Islet precursor cell (in vitro differentiated cells): ENCODE measurements around the gene OR5K1.

Experiments used
- DNase-seq: peaks from one replicate; pipeline ENCODE4 v3.0.0-alpha.2; 2018

OR5K1 gene

DNA sequence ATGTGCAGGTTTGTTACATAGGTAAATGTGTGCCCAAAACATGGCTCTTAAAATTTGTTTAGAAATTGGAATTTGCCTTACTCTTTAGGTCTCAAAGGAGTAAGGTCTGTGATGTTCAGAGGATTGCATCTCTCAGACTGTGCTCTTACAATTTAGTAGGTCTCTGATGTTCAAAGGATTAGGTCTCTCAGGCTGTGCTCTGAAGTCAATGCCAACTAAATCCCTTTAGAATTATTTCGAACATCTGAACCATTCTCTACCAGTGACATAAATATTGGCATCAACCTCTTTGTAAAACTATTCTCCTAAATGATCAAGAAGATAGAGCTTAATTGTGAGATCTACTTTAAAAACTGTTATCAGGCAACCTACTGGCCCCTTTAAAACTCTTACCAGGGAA, at the start of gene OR5K1:
OR5K1 (plus strand) TSS at position 301 of the 400 bp plus-strand sequence. CDS start 6,376 bp downstream, outside the sequence.
- no peak for DNase-seq

DNA sequence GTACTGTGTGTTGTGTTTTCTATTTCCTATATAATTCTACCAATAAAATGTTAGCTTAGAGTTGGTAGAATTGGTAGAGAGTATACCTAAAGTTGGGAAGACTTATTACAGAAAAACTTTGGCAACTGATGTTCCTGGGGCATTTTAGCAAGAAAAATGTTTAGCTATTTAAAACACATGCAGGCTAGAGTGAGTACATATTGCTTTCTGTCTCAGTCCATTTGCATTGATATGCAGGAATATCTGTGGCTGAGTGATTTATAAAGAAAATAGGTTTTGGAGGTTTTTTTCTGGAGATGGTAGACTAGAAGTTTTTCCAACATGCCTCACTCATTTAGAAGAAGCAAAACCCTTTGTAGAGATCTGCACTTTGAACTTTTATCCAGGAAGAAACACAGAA, 30.4 kb upstream of the OR5K1 start:
- DNase-seq: no peak

DNA sequence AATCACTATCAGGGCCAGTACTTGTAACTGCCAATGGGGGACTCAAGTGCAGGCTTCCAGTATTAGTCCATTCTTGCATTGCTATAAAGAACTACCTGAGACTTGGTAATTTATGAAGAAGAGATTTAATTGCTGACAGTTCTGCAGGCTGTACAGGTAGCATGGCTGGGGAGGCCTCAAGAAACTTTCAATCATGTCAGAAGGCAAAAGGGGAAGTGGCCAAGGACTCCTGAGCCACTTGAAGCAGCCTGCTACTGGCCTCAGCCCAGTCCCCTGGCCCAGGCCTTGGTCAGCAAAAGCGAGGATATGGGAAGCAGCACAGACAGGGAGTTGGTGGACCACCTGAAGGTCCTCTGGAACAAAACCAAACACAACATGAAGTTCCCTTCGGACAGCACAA, 29.2 kb upstream of the OR5K1 start:
- no peak for DNase-seq

DNA sequence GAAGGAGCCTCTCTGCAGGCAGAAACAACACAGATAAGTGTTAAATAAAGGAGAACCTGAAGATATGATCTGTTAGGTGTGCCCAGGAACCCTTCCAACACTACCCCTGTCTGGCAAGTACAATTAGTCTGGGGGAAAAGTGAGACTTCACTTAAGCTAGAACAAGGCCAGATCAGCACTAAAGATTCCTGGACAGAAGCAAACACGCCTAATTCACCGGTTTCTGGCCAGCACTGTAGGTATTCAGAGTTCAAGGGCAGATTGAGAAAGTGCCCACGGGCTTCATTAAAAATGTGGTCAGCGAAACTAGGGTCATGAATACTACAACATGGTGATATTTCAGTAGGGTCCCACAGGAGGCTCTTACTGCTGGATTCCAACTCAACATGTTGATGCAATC, 28.6 kb upstream of the OR5K1 start:
- DNase-seq: no peak

DNA sequence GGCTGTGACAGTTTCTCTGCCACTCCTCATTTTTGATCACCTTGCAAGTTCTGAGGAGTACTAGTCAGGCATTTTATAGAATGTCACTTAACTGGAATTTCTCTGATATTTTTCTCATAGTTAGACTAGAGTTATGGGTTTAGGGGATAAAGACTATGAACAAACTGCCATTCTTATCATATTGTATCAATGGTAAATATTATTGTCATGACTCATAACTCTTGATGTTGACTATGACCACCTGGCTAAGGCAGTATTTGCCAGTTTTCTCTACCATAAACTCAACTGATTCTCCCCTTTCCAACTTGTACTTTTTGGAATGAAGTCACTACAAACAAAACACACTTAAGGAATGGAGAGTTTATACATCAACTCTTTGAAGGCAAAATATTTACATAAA, 22.7 kb upstream of the OR5K1 start:
- no peak for DNase-seq

DNA sequence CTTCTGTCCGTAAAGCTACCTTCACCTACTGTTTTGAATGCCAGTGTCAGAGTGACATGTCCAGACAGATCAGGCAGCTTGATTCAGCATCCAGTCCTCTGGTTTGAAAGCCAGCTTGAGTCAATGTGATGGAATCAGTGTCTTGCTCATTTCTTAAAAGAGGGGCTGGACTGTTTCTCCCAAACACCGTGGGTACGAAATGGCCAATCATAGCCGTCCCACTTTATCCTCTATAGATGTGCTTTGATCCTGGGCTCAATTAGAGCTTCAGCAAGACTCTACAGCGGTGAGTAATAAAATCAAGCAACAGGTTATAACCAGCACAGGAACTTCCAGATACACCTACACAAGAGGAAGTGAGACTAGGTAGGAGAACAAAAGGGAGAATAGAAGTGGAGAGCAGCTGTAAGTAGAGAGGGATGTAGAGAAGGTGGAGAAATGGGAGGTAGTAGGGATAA, 17.0 kb upstream of the OR5K1 start:
- DNase-seq: no peak

DNA sequence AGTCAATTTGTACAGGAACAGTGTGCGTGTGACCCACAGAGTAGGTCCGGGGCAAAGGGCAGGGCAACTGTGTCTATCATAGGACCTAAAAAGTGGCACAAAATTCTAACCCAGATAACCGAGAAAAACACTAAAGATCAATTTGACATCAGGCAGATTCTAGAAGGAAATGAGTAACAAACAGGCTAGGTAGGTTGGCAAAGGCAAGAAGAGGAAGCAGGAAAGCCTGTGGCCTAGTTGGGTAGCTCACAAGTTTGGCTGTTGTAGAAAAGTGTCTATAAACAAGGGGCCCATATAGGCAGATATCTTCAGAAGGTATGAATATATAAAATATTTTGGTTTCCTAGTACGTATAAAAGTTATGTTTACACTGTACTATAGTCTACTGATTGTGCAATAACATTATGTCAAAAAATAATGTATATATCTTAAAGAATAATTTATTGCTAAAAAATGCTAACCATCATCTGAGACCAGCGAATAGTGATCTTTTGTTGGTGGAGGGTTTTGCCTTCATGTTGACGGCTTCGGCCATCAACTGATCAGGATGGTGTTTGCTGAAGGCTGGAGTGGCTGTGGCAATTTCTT, 13.3 kb upstream of the OR5K1 start:
- no peak for DNase-seq

DNA sequence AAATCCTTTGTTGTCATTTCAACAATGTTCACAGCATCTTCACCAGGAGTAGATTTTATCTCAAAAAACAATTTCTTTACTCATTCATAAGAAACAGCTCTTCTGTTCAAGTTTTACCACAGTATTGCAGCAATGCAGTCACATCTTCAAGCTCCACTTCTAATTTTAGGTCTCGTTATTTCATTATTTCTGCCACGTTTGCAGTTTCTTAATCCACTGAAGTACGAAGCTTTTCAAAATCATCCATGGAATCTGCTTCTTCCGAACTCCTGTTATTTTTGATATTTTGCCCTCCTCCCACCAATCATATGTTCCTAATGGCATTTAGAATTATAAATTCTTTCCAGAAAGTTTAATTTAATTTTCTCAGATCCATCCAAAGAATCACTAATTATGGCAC, 12.6 kb upstream of the OR5K1 start:
- no peak for DNase-seq

DNA sequence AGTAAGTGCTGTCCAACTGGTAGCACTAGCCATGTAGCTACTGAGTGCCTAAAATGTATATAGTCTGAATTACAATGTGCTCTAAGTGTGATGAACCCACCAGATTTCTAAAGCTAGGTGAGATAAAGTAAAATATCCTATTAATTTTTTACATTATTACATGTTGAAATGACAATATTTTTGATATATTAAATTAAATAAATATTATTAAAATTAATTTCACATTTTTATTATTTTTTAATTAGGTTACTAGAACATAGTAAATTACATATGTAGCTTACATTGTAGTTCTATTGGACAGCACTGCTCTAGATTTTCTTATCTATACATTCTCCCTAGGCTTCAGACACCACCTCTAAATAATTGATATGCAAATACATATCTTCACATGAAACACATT, 9.2 kb upstream of the OR5K1 start:
- no peak for DNase-seq

DNA sequence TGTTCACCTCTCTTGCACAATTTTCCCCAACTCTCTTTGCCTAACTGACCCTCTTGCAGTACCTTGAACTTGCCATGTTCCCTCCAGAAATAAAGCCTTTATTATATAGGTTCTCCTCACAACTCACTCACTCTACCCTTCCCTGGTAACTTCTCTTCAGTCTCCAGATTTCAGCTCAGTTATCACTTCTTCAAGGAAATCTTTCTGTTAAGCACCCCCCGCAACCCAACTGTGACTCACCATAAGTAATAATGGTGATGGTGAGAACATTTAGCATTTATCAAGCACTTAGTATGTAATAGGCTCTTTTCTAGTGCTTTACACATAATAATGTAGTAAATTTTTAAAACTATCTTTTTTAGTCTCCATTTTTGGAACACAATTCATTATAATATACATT, 8.1 kb upstream of the OR5K1 start:
- no peak for DNase-seq

DNA sequence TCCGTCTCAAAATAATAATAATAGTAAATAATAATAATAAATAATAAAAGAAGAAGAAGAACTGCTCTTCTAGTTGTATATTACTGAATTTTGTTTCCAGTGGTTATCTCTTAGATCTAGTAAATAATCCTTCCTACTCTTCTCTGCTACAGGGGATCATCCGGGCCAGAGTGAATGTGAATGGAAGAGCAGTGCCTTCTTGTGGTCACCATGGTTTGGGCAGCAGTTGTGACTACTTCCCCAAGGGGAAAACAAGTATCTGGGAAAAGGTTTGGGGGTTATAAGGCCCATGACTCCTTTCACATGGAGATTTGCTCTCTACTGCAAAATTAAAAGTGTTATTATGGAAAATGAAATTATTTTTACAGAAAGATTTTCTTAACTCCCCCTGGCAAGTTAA, 5.5 kb upstream of the OR5K1 start:
- no peak for DNase-seq

DNA sequence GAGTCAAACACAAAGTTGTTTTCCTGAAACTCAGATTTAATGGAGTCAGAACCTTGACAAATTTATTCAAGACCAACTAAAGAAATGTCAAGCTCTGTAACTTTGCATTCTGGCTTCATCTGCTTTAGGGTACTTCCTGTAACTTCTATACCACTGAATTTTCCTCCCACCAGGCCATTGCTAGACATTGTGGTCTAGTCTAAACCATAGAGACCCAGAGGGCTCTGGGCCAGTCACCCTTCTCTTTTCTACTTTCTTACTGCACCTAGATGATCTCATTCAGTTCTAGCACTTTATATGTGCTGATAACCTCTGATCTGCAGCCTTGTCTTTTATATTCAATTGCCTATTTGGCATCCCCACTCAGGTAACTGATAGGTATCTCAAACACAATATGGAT, 2.8 kb upstream of the OR5K1 start:
- DNase-seq: no peak

DNA sequence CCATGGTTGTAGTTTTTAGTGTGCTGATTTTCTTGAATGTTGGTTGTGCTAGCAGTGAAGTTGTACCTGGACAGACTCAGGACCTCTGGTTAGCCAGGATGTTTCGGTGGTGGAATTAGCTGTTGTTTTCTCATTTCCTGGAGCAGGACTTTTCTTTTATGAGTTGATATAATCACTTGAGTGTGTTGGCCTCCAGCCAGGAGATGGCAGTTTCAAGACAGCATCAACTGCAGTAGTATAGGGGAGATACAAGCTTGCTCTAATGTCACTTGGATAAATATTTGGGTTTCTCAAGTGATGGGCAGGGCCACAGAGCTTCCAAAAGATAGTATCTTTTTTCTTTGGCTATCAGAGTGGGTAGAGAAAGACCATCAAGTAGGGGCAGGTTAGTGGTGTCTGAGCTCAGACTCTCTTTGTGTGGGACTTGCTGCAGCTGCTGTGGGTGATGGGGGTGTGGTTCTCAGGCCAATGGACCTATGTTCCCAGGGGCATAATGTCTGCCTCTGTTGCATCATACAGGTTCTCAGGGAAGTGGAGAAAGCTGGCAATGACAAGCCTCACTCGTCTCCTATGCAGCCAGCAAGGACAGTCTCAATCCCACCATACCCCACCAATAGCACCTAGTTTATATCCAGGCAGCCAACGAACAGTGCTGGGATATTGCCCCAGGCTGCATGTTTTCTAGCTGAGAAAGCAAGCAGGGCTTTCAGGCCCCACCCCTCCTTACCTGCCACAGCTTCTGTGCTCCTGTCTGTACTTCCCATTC, 19.9 kb downstream of the OR5K1 start:
- DNase-seq: peak; percentile 93

DNA sequence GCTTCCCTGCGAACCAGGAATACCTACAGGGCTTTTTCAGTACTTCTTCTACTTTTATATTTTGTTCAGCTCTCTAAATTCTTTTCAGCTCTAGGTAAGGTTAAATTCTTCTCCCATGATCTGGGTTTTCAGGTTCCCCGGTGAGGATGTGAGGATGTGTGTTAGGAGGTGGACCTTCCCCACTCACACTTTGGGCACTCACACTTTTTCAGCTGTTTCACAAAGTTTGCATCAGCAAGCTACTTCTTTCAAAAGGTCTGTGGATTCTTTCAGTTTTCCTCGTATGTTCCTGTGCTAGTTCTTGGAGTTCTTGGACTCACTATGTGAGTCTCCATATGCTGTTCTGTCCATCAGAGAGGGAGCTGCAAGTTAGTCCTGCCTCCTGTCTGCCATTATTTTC, 20.6 kb downstream of the OR5K1 start:
- DNase-seq: no peak

DNA sequence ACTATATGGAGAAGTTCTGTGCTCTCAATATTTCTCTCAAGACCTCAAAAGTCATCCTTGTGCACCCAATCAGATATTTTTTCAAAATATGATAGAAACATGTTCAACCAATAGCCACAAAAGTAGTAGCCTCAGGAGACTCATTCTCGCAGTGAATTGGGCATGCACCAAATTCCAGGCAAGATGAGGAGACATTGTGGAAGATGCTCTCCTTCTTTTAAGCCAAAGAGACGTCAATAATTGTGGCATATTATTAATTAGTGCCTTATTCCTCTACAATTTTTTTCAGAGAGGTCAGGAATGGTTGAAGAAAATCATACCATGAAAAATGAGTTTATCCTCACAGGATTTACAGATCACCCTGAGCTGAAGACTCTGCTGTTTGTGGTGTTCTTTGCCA, 34.4 kb downstream of the OR5K1 start, which contains the start of gene OR5K2:
OR5K2 (plus strand) TSS at position 301 of the 400 bp plus-strand sequence; CDS start at position 301, 0 bp downstream.
- DNase-seq: no peak

DNA sequence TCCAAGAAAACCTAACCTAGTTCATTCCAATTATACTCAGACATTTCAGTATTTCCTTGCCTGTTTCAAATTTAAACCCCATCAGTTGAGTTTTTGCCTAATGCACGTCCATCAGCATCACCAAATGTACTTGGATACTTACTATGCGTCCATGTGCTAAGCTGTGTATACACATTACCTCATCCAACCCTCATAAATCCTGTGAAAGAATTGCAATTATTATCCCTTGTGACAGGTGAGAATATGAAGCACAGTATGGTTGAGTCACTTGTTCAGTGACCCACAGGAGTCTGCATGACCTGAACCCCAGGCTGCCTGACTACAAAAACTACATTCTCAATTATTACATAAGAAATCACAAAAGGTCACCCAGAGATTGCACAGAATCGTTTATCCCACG, 37.0 kb downstream of the OR5K1 start:
- no peak for DNase-seq

DNA sequence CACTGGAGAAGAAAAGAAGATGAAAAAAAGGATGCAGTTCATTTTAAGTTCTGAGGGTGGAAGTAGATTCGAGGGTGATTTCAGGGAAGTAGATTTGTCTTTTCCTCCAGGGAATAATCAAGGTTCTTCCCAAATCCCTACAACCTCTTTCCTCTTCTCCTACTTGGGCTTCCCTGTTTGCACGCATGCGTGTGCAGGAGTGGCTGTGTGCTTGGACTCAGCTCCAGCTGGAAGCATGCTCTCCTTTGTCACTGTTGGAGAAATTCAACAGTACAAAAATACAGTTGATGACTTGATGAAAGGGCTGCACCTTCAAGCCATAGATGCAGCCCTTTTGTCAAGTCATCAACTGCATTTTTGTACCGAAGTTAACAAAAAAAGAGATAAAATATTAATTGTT, 38.3 kb downstream of the OR5K1 start:
- DNase-seq: no peak

DNA sequence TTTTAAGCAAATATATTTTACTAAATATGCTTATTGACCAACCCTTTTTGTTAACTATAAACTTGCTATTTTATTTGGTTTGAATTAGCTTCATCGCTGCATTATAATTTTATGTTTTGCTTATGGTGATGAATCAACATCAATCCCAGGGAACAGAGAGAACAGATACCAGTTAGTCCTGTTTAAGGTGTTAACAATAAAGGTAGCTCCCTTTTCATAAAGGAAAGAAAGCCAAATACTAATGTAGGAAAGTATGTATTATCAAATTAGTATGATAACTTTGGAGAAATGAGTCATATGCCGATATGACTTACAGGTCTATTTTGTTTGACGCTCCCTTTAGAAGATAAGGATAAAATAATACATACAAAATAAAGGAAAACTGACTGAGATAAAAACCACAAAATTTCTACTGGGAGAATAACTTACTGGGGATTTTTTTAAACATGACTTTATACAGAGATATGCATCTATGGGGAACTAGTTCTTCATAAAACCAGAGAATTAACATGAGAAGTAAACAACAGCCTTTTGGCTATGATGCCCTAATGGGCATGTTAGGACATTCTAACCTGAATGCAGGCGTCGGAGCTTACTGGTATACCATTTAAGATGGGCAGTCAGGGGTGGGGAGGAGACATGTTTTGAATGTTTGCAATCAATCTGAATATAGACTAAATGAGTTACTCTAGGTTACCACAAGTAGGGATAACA, 39.0 kb downstream of the OR5K1 start:
- DNase-seq: no peak

DNA sequence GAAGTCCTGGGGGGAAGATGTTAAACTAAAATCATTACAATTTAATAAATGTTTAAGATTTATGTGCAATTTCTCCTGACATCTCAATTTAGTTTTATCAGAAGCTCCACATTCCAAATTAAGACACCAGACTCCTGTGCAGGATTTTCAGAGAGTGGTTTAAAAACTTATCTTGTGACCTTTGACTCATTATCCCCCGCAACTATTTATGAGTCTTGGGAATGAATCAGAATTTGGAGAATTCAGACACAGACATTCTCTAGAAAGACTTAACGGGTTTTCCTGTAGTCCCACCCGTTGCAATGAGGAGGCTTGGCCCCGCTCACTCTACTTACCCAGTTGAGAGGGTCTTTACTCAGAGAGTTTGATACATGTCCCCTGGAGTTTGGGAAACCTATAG, 41.5 kb downstream of the OR5K1 start:
- DNase-seq: no peak

DNA sequence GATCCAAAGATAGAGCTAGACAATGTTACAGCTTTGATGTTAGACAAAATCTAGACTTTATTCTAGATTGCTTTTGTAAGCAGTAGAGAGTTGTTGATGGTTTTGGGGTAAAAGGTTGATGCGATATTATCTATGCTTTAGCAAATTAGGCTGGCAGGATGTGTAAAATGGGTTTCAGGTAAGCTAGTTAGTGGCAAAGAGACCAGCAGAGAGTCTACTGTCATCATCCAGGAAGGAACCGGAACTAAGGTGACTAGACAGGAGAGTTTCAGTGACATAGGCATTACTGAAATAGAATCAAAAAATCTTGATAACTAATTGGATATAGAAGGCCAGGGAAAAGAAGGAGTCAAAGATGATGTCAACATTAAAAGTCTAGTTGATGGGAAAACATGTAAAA, 45.6 kb downstream of the OR5K1 start:
- DNase-seq: no peak

DNA sequence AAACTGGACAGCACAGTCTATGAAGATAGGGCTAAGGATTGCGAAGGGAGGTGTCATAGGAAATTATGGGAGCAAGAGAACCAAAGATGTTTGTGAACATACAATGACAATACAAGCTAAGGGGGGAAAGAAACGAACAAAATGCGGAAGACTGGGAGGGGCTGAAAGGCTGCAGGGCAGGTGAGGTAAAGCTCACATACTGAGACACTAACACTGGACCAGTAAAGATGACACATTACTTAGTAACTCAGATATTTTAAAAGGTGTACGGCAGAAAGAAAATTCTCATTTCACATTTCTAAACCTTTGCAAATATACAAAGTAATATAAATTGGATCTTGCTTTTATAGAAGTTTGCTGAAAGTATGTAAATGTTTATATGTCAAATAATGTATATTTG, 49.6 kb downstream of the OR5K1 start:
- no peak for DNase-seq

DNA sequence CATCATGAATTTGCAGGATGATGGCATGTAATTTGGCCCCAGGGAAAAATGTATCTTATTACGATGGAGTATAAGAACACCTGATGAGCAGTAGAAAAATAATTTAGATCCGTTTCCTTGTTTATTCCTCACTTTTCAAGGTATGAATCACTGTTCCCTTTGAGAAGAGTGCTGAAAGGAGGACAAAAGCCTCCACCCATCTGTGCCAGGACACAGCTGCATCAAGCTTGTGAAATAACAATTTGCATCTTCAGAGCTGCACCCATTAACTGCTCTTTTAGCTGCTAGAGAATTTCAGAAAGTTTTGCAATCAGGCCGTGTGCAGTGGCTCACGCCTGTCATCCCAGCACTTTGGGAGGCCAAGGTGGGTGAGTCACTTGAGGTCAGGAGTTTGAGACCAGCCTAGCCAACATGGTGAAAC, 50.1 kb downstream of the OR5K1 start:
- DNase-seq: no peak

DNA sequence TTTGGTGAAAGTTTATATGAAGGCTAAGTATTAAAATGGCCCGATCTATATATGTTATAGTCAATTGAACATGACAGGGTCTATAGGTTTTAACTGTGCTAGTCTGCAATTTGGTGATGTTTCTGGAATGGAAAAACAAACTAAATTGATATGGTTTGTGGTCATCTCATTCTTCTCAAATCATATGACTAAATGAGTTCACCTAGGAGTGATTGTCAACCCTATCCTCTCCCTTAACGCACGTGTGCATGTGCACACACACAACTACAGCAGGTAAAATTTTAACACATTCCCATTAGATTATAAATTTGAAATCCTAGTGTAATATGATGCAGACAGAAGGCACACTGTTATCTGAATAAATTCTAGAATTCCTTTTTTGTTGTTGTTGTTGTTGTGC, 50.7 kb downstream of the OR5K1 start:
- no peak for DNase-seq

DNA sequence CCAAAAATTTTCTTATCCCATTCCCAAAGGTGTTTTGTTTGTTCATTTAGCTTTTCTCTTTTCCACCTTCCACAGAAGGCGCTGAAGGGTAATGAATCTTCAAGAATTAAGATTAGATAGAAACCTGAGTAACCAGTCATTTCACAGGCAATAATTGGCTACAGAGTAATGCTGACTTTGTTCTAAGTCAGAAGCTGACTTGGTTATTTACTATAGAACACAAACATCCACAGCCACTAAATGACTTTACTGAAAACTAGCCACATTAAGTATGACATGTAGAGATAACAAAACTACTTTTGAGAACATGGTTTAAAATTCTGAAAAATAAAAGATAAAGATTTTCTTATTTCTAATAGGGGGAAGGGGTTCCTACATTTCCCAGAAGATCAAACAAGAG, 51.9 kb downstream of the OR5K1 start:
- no peak for DNase-seq
